Mesenchymal stem cell (in vitro differentiated cells and primary cell): ENCODE results near the gene TTC33.
"Not testable (repeated sequence)": the region's sequence is repeated elsewhere in the genome, so short reads cannot be mapped to it uniquely, and the experiment has no call there.

ENCODE experiments used
- DNase-seq: peaks from one replicate; pipeline ENCODE4 v3.0.0-alpha.2; 2013
- H2AFZ ChIP-seq: one replicate; pipeline ENCODE4 v1.6.1; 2013; ENCODE audit warnings: low read depth, mild to moderate bottlenecking, control low read depth, inconsistent platforms, low read length, moderate library complexity
- H2AK5ac ChIP-seq: 2 replicates; pipeline ENCODE4 v1.6.1; 2013; ENCODE audit warnings: low read length, moderate library complexity, mild to moderate bottlenecking, inconsistent platforms; ENCODE audit not compliant: severe bottlenecking
- H2BK120ac ChIP-seq: one replicate; pipeline ENCODE4 v1.6.1; 2013; ENCODE audit warnings: low read depth, mild to moderate bottlenecking, inconsistent platforms, low read length, moderate library complexity
- H2BK12ac ChIP-seq, 2 experiments: one replicate each; pipeline ENCODE4 v1.6.1; 2013; ENCODE audit warnings: inconsistent platforms in 2 of 2, low read length in 2 of 2, mild to moderate bottlenecking in 2 of 2, moderate library complexity in 2 of 2, control low read depth in 1 of 2
- H2BK15ac ChIP-seq: one replicate; pipeline ENCODE4 v1.6.1; 2013; ENCODE audit warnings: mild to moderate bottlenecking, low read depth, inconsistent platforms; ENCODE audit not compliant: poor library complexity, severe bottlenecking
- H2BK5ac ChIP-seq: 2 replicates; pipeline ENCODE4 v1.6.1; 2013; ENCODE audit warnings: low read depth, mild to moderate bottlenecking, low read length, control low read depth, inconsistent platforms; ENCODE audit not compliant: poor library complexity, severe bottlenecking
- H3K14ac ChIP-seq, 2 experiments: one replicate each; pipeline ENCODE4 v1.6.1; 2013; ENCODE audit warnings: inconsistent platforms in 2 of 2, low read length in 2 of 2, control low read depth in 1 of 2, mild to moderate bottlenecking in 1 of 2, moderate library complexity in 1 of 2
- H3K18ac ChIP-seq, 2 experiments: one replicate each; pipeline ENCODE4 v1.6.1; 2013; ENCODE audit warnings: inconsistent platforms in 2 of 2, low read length in 2 of 2, control low read depth in 1 of 2, low read depth in 1 of 2, mild to moderate bottlenecking in 1 of 2
- H3K23ac ChIP-seq, 2 experiments: one replicate each; pipeline ENCODE4 v1.6.1; 2013; ENCODE audit warnings: inconsistent platforms in 2 of 2, low read length in 2 of 2, mild to moderate bottlenecking in 2 of 2, moderate library complexity in 2 of 2, control low read depth in 1 of 2
- H3K27ac ChIP-seq: 2 replicates; pipeline ENCODE4 v1.5.1; 2013; ENCODE audit warnings: mild to moderate bottlenecking, moderate library complexity, low read length, control low read depth, inconsistent platforms; ENCODE audit not compliant: poor library complexity, severe bottlenecking
- H3K27me3 ChIP-seq, 2 experiments: 2 replicates each; pipeline versions ENCODE4 v1.6.1 to v1.7.0; 2013; ENCODE audit warnings: low read length in 2 of 2, mild to moderate bottlenecking in 2 of 2, moderate library complexity in 2 of 2, control low read depth in 1 of 2, inconsistent platforms in 1 of 2; ENCODE audit not compliant: control insufficient read depth in 1 of 2, insufficient read depth in 1 of 2
- H3K36me3 ChIP-seq, 2 experiments: 2 replicates each; pipeline versions ENCODE4 v1.6.1 to v1.7.0; 2013; ENCODE audit warnings: low read length in 2 of 2, control low read depth in 1 of 2, inconsistent platforms in 1 of 2, low read depth in 1 of 2, mild to moderate bottlenecking in 1 of 2; ENCODE audit not compliant: insufficient read depth in 2 of 2, control insufficient read depth in 1 of 2
- H3K4ac ChIP-seq, 2 experiments: one replicate each; pipeline ENCODE4 v1.6.1; 2013; ENCODE audit warnings: inconsistent platforms in 2 of 2, low read length in 2 of 2, mild to moderate bottlenecking in 2 of 2, moderate library complexity in 2 of 2, control low read depth in 1 of 2, low read depth in 1 of 2
- H3K4me1 ChIP-seq: 2 replicates; pipeline ENCODE4 v1.6.1; 2013; ENCODE audit warnings: low read depth, low read length, control low read depth; ENCODE audit not compliant: control insufficient read depth, insufficient read depth
- H3K4me2 ChIP-seq: 2 replicates; pipeline ENCODE4 v1.6.1; 2013; ENCODE audit warnings: low read length, mild to moderate bottlenecking, inconsistent platforms; ENCODE audit not compliant: poor library complexity, severe bottlenecking
- H3K4me3 ChIP-seq, 2 experiments: 2 replicates each; pipeline versions ENCODE4 v1.5.1 to v1.7.0; 2013; ENCODE audit warnings: low read length in 2 of 2, mild to moderate bottlenecking in 2 of 2, control low read depth in 1 of 2, low read depth in 1 of 2; ENCODE audit not compliant: insufficient read depth in 1 of 2
- H3K79me1 ChIP-seq: replicated peaks from 2 replicates; pipeline ENCODE4 v1.6.1; 2013; ENCODE audit warnings: mild to moderate bottlenecking, control low read depth, low read length, inconsistent platforms; ENCODE audit not compliant: poor library complexity, severe bottlenecking
- H3K9ac ChIP-seq: 2 replicates; pipeline ENCODE4 v1.7.0; 2013; ENCODE audit warnings: mild to moderate bottlenecking, low read length, moderate library complexity
- H3K9me3 ChIP-seq: 2 replicates; pipeline ENCODE4 v1.7.0; 2013; ENCODE audit warnings: mild to moderate bottlenecking, low read length; ENCODE audit not compliant: control insufficient read depth
- H4K8ac ChIP-seq: one replicate; pipeline ENCODE4 v1.6.1; 2013; ENCODE audit warnings: inconsistent platforms, mild to moderate bottlenecking, low read length, moderate library complexity
- H4K91ac ChIP-seq: one replicate; pipeline ENCODE4 v1.6.1; 2013; ENCODE audit warnings: mild to moderate bottlenecking, low read length, inconsistent platforms
- WGBS: methylation state at CpG from one replicate; pipeline ENCODE4 v1.1.7; 2013; ENCODE audit warnings: mixed read lengths; 5-methylcytosine and 5-hydroxymethylcytosine counted together

Gene TTC33

DNA sequence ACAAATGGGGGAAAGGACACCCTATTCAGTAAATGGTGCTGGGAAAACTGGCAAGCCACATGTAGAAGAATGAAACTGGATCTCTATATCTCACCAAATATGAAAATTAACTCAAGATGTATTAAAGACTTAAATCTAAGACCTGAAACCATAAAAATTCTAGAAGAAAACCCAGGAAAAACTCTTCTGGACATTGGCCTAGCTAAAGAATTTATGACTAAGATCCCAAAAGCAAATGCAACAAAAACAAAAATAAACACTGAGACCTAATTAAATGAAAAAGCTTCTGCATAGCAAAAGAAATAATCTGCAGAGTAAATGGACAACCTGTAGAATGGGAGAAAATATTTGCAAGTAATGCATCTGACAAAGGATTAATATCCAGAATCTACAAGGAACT, 99.7 kb downstream of the TTC33 start:
- H3K9ac ChIP-seq, DNase-seq, H3K36me3 ChIP-seq, H3K27me3 ChIP-seq, H3K4me1 ChIP-seq, H3K27ac ChIP-seq, H2BK15ac ChIP-seq, H3K23ac ChIP-seq, H2BK12ac ChIP-seq, H4K8ac ChIP-seq, H3K79me1 ChIP-seq, H2AK5ac ChIP-seq, H4K91ac ChIP-seq, H3K4me2 ChIP-seq, H3K18ac ChIP-seq, H2BK120ac ChIP-seq, H3K4ac ChIP-seq, H2BK5ac ChIP-seq, H3K9me3 ChIP-seq, H3K14ac ChIP-seq, H3K4me3 ChIP-seq, H2AFZ ChIP-seq: not testable (repeated sequence)

GRCh38 chr5:40655138-40655537, 100.6 kb downstream of the TTC33 start:
- 91% methylated on average over 2 of the region's 2 CpGs for WGBS
- H2BK15ac ChIP-seq, result no peak overlapping the region

GRCh38 chr5:40654377-40654991, 101.3 kb downstream of the TTC33 start:
- H3K36me3 ChIP-seq, result no peaks in the 10 kb centered on the region
- no peaks in the 10 kb centered on the region for H3K27me3 ChIP-seq
- H3K23ac ChIP-seq, result no peak overlapping the region
- H3K27ac ChIP-seq, result no peak overlapping the region
- no peaks in the 10 kb centered on the region for H3K79me1 ChIP-seq
- no peak overlapping the region for H4K8ac ChIP-seq
- H3K14ac ChIP-seq, result no peak overlapping the region
- H3K9me3 ChIP-seq, result no peaks in the 10 kb centered on the region
- no peak overlapping the region for H3K4ac ChIP-seq
- no peak overlapping the region for H2BK15ac ChIP-seq
- no peak overlapping the region for H2AFZ ChIP-seq
- no peak overlapping the region for H3K18ac ChIP-seq
- no peak overlapping the region for H2BK12ac ChIP-seq
- H4K91ac ChIP-seq, result no peak overlapping the region
- no peak overlapping the region for H3K4me3 ChIP-seq
- no peak overlapping the region for H2BK120ac ChIP-seq
- 95% methylated on average over 3 of the region's 4 CpGs for WGBS
- H2AK5ac ChIP-seq, result no peak overlapping the region
- no peak for DNase-seq
- no peak overlapping the region for H3K4me2 ChIP-seq
- peak overlapping the region; percentile 23 for H3K9ac ChIP-seq
- H3K4me1 ChIP-seq, result no peaks in the 10 kb centered on the region
- H2BK5ac ChIP-seq, result no peak overlapping the region

More at GRCh38 chr5:40655138-40655537, 100.6 kb downstream of the TTC33 start:
- Histone ChIP-seq H3K36me3 (no peaks in the 10 kb centered on the region), H2AK5ac (no peak overlapping the region), H3K27me3 (no peaks in the 10 kb centered on the region), H3K23ac (no peak overlapping the region), H3K27ac (no peak overlapping the region), H2BK12ac (no peak overlapping the region), H3K4me1 (no peaks in the 10 kb centered on the region), H2AFZ (no peak overlapping the region), H2BK5ac (no peak overlapping the region), H4K8ac (no peak overlapping the region), H3K79me1 (no peaks in the 10 kb centered on the region), H3K4me3 (no peak overlapping the region), H3K4me2 (no peak overlapping the region), H3K14ac (no peak overlapping the region), H3K9me3 (no peaks in the 10 kb centered on the region), H2BK120ac (no peak overlapping the region), H3K18ac (no peak overlapping the region), H4K91ac (no peak overlapping the region), H3K9ac (no peak overlapping the region), H3K4ac (no peak overlapping the region)
- DNase-seq, result no peak

DNA sequence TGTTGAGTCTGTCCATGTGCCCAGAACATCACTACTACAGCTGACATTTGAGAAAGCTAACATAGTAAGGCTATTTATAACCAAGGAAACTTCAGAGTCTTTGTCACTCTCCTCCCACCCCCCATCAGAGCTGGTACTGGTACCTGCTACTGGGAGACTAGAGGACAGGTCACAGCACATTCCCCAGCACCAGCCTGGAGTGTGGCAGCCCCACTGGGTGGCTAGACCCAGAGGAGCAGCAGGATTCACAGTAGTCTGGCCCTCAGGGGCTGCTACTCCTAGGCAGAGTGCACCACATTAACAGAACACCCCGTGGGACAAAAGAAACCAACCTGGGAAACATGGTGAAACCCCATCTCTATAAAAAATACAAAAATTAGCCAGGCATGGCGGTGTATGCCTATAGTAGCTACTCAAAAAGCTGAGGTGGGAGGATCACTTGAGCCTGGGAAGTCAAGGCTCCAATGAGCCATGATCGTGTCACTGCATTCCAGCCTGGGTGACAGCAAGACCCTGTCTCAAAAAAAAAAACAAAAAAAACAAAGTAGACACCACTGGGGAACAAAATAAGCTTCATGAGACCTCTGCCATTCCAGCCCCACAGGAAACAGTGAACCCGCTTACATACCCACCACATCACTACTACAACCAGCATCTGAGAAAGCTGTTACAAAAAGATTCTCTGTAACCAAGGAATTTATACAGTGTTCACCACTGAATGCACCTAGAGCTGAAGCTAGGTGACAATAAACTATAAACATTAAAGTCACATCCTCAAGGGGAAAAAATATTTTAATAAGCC, 102.3 kb downstream of the TTC33 start:
- no peaks in the 10 kb centered on the region for H3K9me3 ChIP-seq
- no peak overlapping the region for H2BK5ac ChIP-seq
- H2BK12ac ChIP-seq, result no peak overlapping the region
- no peak overlapping the region for H3K14ac ChIP-seq
- 100% methylated on average over 3 of the region's 4 CpGs for WGBS
- H3K4me1 ChIP-seq, result no peaks in the 10 kb centered on the region
- H3K18ac ChIP-seq, result no peak overlapping the region
- H3K4ac ChIP-seq, result no peak overlapping the region
- no peak overlapping the region for H3K4me2 ChIP-seq
- no peaks in the 10 kb centered on the region for H3K36me3 ChIP-seq
- H3K9ac ChIP-seq, result no peak overlapping the region
- no peak overlapping the region for H2AK5ac ChIP-seq
- H3K27ac ChIP-seq, result no peak overlapping the region
- H4K91ac ChIP-seq, result no peak overlapping the region
- no peak overlapping the region for H3K23ac ChIP-seq
- no peak overlapping the region for H3K4me3 ChIP-seq
- no peak overlapping the region for H2AFZ ChIP-seq
- no peak overlapping the region for H4K8ac ChIP-seq
- no peaks in the 10 kb centered on the region for H3K27me3 ChIP-seq
- no peak overlapping the region for H2BK15ac ChIP-seq
- no peak for DNase-seq
- no peaks in the 10 kb centered on the region for H3K79me1 ChIP-seq
- no peak overlapping the region for H2BK120ac ChIP-seq
